Gastroesophageal sphincter (tissue), 3 donors: ENCODE measurements around the gene VNN1.

Experiments used
- POLR2AphosphoS5 ChIP-seq: sonication (generic); formaldehyde crosslinking; IDR thresholded peaks from one replicate; pipeline ENCODE4 v1.6.1; 2017; ENCODE audit warnings: antibody characterized with exemption
- TF ChIP-seq, protein P1 (sequence below), 4 experiments: fragments of 200-600 bp in 2 of 4; fragments of 450-650 bp in 2 of 4; sonication (generic) in 1 of 4; IDR thresholded peaks; one replicate each; pipeline ENCODE4 v1.5.1; 2017 to 2019; ENCODE audit warnings: antibody characterized with exemption in 4 of 4, mild to moderate bottlenecking in 2 of 4, moderate library complexity in 2 of 4

DNA sequence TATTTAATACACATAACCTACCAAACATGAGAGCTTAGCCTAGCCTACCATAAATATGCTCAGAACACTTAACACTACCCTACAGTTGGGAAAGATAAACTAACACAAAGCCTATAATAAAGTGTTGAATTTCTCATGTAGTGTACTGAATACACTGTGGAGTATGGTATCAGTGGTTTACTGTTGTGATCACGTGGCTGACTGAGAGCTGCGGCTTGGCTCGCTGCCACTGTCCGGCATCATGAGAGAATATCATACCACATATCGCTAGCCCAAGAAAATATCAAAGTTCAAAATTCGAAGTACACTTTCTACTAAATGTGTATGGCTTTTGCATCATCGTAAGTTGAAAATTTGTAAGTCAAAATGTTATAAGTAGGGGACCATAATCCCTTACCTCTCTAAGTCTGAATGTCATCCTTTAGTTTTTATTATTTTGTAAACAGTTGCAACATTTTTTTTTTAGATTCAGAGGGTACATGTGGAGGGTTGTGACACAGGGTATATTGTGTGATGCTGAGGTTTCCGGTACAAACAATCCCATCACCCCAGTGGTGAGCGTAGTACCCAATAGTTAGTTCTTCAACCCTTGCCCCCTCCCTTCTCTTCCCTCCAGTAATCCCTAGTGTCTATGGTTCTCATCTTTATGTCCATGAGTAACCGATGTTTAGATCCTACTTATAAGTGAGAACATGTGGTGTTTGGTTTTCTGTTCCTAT lies 40.3 kb downstream of the VNN1 start:
- TF ChIP-seq, protein P1, sequence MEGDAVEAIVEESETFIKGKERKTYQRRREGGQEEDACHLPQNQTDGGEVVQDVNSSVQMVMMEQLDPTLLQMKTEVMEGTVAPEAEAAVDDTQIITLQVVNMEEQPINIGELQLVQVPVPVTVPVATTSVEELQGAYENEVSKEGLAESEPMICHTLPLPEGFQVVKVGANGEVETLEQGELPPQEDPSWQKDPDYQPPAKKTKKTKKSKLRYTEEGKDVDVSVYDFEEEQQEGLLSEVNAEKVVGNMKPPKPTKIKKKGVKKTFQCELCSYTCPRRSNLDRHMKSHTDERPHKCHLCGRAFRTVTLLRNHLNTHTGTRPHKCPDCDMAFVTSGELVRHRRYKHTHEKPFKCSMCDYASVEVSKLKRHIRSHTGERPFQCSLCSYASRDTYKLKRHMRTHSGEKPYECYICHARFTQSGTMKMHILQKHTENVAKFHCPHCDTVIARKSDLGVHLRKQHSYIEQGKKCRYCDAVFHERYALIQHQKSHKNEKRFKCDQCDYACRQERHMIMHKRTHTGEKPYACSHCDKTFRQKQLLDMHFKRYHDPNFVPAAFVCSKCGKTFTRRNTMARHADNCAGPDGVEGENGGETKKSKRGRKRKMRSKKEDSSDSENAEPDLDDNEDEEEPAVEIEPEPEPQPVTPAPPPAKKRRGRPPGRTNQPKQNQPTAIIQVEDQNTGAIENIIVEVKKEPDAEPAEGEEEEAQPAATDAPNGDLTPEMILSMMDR (IDR thresholded peaks at IDR 0.05), result no peak
- no peak for TF ChIP-seq POLR2AphosphoS5
